MM.1S (cell line): ENCODE measurements around the gene PRKCH.

Experiments
- DNase-seq: peaks from one replicate; pipeline ENCODE4 v3.0.0-alpha.2; 2015
- H2AFZ ChIP-seq: fragments of 300-600 bp; sonication (generic); 2 replicates; pipeline ENCODE4 v1.6.0; 2016; ENCODE audit warnings: antibody characterized with exemption, low read length
- H3F3A ChIP-seq: fragments of 300-600 bp; sonication (generic); 2 replicates; pipeline ENCODE4 v1.6.1; 2016; ENCODE audit warnings: mild to moderate bottlenecking, antibody characterized with exemption, low read length, moderate library complexity, mixed read lengths; ENCODE audit not compliant: insufficient read depth
- H3K27ac ChIP-seq: fragments of 300-600 bp; sonication (generic); 2 replicates; pipeline ENCODE4 v1.5.1; 2016; ENCODE audit warnings: mild to moderate bottlenecking, low read length
- H3K27me3 ChIP-seq: fragments of 300-600 bp; sonication (generic); replicated peaks from 2 replicates; pipeline ENCODE4 v1.6.0; 2016; ENCODE audit warnings: low read length; ENCODE audit not compliant: insufficient read depth
- H3K36me3 ChIP-seq: fragments of 300-600 bp; sonication (generic); replicated peaks from 2 replicates; pipeline ENCODE4 v1.6.1; 2016; ENCODE audit warnings: mild to moderate bottlenecking, low read length, mixed read lengths; ENCODE audit not compliant: insufficient read depth
- H3K4me1 ChIP-seq: fragments of 300-600 bp; sonication (generic); 2 replicates; pipeline ENCODE4 v1.6.1; 2016; ENCODE audit warnings: low read length, mixed read lengths
- H3K4me2 ChIP-seq: fragments of 300-600 bp; sonication (generic); 2 replicates; pipeline ENCODE4 v1.6.0; 2016; ENCODE audit warnings: low read depth, low read length
- H3K4me3 ChIP-seq: fragments of 300-600 bp; sonication (generic); 2 replicates; pipeline ENCODE4 v1.5.1; 2016; ENCODE audit warnings: low read length, mixed read lengths
- H3K79me2 ChIP-seq: fragments of 300-600 bp; sonication (generic); 2 replicates; pipeline ENCODE4 v1.6.1; 2016; ENCODE audit warnings: mixed run types, low read length, mixed read lengths
- H3K9ac ChIP-seq: fragments of 300-600 bp; sonication (generic); 2 replicates; pipeline ENCODE4 v1.6.1; 2016; ENCODE audit warnings: low read length, mixed read lengths
- H3K9me2 ChIP-seq: fragments of 300-600 bp; sonication (generic); replicated peaks from 2 replicates; pipeline ENCODE4 v1.6.1; 2016; ENCODE audit warnings: mild to moderate bottlenecking, low read length, mixed read lengths; ENCODE audit not compliant: insufficient read depth
- H3K9me3 ChIP-seq: fragments of 300-600 bp; sonication (generic); replicated peaks from 2 replicates; pipeline ENCODE4 v1.6.1; 2016; ENCODE audit warnings: mild to moderate bottlenecking, low read length, mixed read lengths; ENCODE audit not compliant: insufficient read depth
- H4K20me1 ChIP-seq: fragments of 300-600 bp; sonication (generic); 2 replicates; pipeline ENCODE4 v1.6.1; 2016; ENCODE audit warnings: mild to moderate bottlenecking, low read length, moderate library complexity, mixed read lengths; ENCODE audit not compliant: insufficient read depth
- CTCF ChIP-seq: fragments of 300-600 bp; sonication (generic); IDR thresholded peaks from 2 replicates; pipeline ENCODE4 v1.5.1; 2016; ENCODE audit warnings: antibody characterized with exemption, low read length, mixed read lengths
- EZH2 ChIP-seq: fragments of 300-600 bp; sonication (generic); optimal IDR thresholded peaks from 2 replicates; pipeline ENCODE3; 2017; ENCODE audit warnings: low read depth, mild to moderate bottlenecking, antibody characterized with exemption, low read length, mixed read lengths
- EZH2phosphoT487 ChIP-seq: fragments of 300-600 bp; sonication (generic); IDR thresholded peaks from 2 replicates; pipeline ENCODE4 v1.6.1; 2018; ENCODE audit warnings: antibody characterized with exemption, low read length

PRKCH gene

GRCh38 chr14:61485661-61486060 is 164.3 kb downstream of the PRKCH start:
- Histone ChIP-seq H3F3A (no peaks in the 10 kb centered on the region), H2AFZ (no peak overlapping the region), H3K27me3 (no peaks in the 10 kb centered on the region), H4K20me1 (no peaks in the 10 kb centered on the region), H3K27ac (no peak overlapping the region), H3K36me3 (no peaks in the 10 kb centered on the region), H3K79me2 (no peaks in the 10 kb centered on the region), H3K4me3 (no peak overlapping the region), H3K4me2 (no peak overlapping the region), H3K4me1 (peaks cover 6% of the 10 kb centered on the region), H3K9me3 (no peaks in the 10 kb centered on the region), H3K9ac (no peak overlapping the region), H3K9me2 (no peaks in the 10 kb centered on the region)
- DNase-seq: no peak
- TF ChIP-seq EZH2phosphoT487: no peak
- TF ChIP-seq EZH2: no peak
- TF ChIP-seq CTCF: no peak

- no peak overlapping the region for H3K9ac ChIP-seq
- H3K4me2 ChIP-seq: no peak overlapping the region
- no peak for TF ChIP-seq CTCF
- TF ChIP-seq EZH2phosphoT487: no peak
- no peak for TF ChIP-seq EZH2
- no peak overlapping the region for H2AFZ ChIP-seq
- no peak overlapping the region for H3K27ac ChIP-seq
- no peaks in the 10 kb centered on the region for H3F3A ChIP-seq
- no peaks in the 10 kb centered on the region for H3K36me3 ChIP-seq
- no peaks in the 10 kb centered on the region for H3K9me3 ChIP-seq
- H4K20me1 ChIP-seq: no peaks in the 10 kb centered on the region
- H3K9me2 ChIP-seq: no peaks in the 10 kb centered on the region
- no peaks in the 10 kb centered on the region for H3K27me3 ChIP-seq
- H3K79me2 ChIP-seq: no peaks in the 10 kb centered on the region
- no peaks in the 10 kb centered on the region for H3K4me1 ChIP-seq
- no peak for DNase-seq
- no peak overlapping the region for H3K4me3 ChIP-seq
These were observed 165.6 kb downstream of the PRKCH start for GRCh38 chr14:61486930-61487495.

- Histone ChIP-seq H3K9ac (no peak overlapping the region), H3K36me3 (no peaks in the 10 kb centered on the region), H3K27ac (no peak overlapping the region), H3K79me2 (no peaks in the 10 kb centered on the region), H3K4me3 (no peak overlapping the region), H3K4me2 (no peak overlapping the region), H4K20me1 (no peaks in the 10 kb centered on the region), H3K9me2 (no peaks in the 10 kb centered on the region), H3F3A (no peaks in the 10 kb centered on the region), H3K9me3 (no peaks in the 10 kb centered on the region), H3K4me1 (no peaks in the 10 kb centered on the region), H2AFZ (no peak overlapping the region), H3K27me3 (no peaks in the 10 kb centered on the region)
- TF ChIP-seq EZH2 (no peak), CTCF (no peak), EZH2phosphoT487 (no peak)
- no peak for DNase-seq
These were observed 167.3 kb downstream of the PRKCH start for GRCh38 chr14:61488417-61489401.
